GM12892 (cell line): ENCODE results near the gene TIMM50.

ENCODE experiments used
- POLR2A ChIP-seq: IDR thresholded peaks from 2 replicates; pipeline ENCODE4 v1.6.1; 2011; ENCODE audit warnings: low read depth, low read length, control low read depth
- POLR2AphosphoS5 ChIP-seq: IDR thresholded peaks from 2 replicates; pipeline ENCODE4 v1.6.1; 2011; ENCODE audit warnings: low read depth, low read length, control low read depth
- TAF1 ChIP-seq: IDR thresholded peaks from 2 replicates; pipeline ENCODE4 v1.6.1; 2011; ENCODE audit warnings: low read depth, mild to moderate bottlenecking, control low read depth, low read length, borderline replicate concordance

DNA sequence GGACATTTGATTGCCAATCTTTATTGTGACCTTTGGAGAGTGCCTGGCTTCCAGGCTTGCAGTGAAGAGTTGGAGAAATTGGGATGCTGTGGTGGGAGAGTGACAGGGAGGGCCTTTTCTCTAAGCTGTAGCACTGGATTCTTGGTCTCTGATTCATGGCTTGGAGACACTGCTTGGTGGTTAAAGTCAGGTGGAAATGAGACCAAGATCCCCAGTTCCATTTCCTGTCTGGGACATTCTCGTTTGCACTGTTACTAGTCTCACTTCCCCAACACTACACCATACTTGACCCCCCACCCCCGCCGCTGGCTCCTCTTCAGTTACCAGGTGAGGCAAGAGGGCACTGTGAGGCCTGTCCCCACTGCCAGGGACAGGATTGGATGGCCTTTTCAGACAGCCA, 32.4 kb upstream of the TIMM50 start:
- no peak for TF ChIP-seq POLR2A
- no peak for TF ChIP-seq POLR2AphosphoS5
- no peak for TF ChIP-seq TAF1
